GM18499 (cell line): Measurements from ENCODE around the gene VWA8.
A peak's percentile ranks its signal among the peaks of the same experiment; 100 is the strongest.
"Not testable (repeated sequence)": the region's sequence is repeated elsewhere in the genome, so short reads cannot be mapped to it uniquely, and the experiment has no call there.

Source experiments
- ATAC-seq: cut with Tn5 transposase; IDR thresholded peaks from one replicate; pipeline ENCODE4 v1.9.1; 2021; ENCODE audit warnings: moderate number of reproducible peaks; ENCODE audit not compliant: insufficient read depth, unreplicated experiment

The VWA8 gene

DNA sequence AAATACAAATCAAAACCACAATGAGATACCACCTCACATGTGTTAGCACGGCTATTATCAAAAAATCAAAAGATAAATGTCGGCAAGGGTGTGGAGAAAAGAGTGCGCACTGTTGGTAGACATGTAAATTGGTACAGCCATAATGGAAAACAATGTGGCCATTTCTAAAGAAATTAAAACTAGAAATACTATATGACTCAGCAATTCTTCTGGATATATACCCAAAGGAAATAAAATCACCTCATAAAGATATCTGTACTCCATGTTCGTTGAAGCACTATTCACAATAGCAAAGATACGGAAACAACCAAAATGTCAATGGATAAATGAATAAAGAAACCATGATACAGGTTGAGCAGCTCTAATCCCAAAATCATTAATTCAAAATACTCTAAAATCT lies 30.8 kb downstream of the VWA8 start:
- no peak for ATAC-seq

DNA sequence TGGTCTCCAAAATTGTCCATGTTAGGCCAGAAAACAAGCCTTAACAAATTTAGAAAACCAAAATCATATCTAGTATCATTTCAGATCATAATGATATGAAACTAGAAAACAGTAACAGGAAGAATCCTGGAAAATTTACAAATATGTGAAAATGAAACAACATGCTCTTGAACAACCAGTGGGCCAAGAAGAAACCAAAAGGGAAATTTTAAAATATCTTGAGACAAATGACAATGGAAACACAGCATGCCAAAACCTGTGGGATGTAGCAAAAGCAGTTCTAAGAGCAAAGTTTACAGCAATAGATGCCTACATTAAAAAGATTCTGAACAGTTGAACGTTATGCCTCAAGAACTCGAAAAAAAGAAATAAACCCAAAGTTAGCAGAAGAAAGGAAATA lies 32.6 kb downstream of the VWA8 start:
- no peak for ATAC-seq

- ATAC-seq: no peak
Observed at GRCh38 chr13:41925014-41925413, 35.9 kb downstream of the VWA8 start.

DNA sequence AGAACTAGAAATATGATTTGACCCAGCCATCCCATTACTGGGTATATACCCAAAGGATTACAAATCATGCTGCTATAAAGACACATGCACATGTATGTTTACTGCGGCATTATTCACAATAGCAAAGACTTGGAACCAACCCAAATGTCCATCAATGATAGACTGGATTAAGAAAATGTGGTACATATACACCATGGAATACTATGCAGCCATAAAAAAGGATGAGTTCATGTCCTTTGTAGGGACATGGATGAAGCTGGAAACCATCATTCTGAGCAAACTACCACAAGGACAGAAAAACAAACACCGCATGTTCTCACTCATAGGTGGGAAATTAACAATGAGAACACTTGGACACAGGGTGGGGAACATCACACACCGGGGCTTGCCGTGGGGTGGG lies 38.0 kb downstream of the VWA8 start:
- ATAC-seq: not testable (repeated sequence)

- ATAC-seq: no peak
Observed at GRCh38 chr13:41919741-41920487, 41.0 kb downstream of the VWA8 start.

DNA sequence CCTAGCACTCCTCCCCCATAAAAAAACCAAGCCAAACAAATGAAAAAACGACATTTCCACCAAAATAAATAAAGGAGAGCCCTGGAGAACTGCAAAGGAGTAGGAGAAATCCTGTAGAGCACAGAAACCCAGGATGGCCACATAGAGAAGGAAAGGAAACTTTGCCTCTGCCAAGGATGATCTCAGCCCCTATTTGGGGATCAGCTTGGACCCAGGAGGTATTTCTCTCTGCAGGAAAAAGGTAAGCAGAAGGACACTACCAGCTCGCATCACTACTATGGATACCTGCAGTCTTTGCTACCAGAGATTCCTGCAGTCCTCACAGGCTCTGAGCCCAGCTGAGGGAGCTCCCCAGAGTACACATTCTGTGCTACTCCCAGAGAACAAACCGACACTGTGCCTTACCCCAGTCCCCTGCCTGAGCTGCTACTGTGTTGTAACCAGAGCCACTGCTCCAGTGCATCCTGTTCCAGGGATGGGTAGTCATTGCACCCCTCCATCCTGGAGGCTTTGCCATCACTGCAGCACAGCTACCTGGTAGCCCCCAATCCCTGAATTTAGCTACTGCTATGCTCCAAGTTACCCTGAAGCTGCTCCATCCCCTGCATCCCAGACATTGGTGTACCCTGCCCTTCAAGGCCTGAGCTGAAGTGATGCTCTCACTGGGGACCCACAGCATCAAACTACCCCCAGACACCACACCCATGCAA lies 41.7 kb downstream of the VWA8 start:
- no peak for ATAC-seq

- no peak for ATAC-seq
Observed at GRCh38 chr13:41917641-41918040, 43.3 kb downstream of the VWA8 start.

DNA sequence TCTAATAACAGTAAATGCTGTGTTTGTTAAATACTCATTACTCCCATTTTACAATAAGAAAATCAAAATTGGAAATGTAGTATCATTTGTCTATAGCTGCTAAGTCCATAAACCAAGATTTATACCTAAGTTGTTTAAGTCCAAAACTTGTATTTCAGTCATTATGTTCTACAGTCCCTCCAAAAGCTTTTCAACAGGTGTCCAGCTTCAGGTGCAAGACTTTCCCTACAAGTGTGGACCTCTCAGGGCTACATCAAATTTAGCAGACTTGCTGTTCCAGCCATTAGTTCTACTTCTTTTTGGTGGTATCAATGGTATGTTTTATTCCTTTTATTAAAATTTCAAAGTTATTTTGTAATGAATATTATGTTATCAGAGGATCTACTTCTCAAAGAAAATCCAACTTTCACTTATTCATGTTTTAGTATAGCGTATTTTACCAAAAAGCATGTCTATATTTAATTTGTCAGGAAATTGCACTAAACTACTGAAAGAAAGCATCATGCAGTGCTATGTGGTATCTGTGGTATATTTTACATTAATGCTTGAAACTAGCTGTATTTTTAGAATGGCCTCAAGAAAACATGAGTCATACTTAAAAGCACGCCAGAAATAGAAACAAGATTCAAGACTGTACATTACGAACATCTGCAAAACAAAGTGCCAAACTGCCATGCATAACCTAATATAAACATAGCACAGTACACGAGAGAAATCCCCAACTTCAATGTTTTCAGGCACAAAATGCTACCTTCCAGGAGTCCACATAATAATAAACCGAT lies 44.5 kb downstream of the VWA8 start:
- ATAC-seq: peak; percentile 87

DNA sequence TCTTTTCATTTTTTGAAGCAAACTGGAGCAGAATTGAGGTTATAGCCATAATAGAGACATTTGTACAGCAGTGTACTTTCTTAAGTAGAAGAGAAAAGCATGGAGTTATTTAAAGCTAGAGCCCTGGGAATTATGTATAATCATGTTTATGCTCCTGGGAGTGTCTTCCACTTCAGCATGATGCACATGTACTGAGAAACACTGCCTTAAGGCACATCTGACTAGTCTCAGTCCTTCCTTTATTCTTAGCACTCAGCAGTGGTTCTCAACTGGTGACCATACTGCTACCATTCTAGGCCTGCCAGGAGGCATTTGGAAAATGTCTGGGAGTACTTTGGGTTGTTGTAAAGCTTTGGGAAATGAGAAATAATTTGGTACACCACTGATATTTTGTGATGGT lies 45.8 kb downstream of the VWA8 start:
- no peak for ATAC-seq

DNA sequence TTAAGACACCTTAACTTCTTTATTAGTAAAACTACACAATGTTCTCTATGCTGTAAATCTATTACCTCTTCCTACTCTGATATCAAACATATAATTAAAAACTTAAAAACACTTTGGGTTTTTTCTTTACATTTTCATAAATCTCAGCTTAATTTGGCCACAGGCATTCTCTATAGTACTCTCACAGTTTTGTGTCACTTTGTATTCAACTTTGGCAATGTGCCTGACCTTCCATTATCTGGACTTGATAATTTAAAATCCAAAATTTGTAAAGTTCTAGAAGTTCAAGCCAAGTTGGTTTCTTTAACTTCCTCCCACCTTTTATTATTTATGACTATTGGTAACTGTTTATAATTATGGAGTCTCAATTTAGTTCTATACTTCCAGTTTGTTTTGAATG lies 46.4 kb downstream of the VWA8 start:
- no peak for ATAC-seq

DNA sequence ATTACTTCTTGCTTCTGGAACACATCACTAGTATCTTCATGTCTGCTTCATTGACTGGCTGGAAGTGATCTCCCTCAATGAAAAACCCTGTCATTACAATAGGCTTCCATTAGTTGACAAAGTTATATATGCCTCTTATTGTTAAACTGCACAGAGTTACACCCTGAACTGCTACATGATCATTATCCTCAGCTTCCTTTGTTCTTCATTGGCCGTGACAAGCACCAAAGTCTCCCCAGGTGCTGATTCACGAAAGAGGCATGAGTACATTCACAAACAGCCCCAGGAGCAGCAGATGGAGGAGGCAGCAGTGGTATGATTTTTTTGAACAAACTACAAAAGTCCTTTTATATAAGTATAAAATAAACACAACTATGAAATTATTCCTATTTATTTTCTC lies 51.4 kb downstream of the VWA8 start:
- no peak for ATAC-seq

DNA sequence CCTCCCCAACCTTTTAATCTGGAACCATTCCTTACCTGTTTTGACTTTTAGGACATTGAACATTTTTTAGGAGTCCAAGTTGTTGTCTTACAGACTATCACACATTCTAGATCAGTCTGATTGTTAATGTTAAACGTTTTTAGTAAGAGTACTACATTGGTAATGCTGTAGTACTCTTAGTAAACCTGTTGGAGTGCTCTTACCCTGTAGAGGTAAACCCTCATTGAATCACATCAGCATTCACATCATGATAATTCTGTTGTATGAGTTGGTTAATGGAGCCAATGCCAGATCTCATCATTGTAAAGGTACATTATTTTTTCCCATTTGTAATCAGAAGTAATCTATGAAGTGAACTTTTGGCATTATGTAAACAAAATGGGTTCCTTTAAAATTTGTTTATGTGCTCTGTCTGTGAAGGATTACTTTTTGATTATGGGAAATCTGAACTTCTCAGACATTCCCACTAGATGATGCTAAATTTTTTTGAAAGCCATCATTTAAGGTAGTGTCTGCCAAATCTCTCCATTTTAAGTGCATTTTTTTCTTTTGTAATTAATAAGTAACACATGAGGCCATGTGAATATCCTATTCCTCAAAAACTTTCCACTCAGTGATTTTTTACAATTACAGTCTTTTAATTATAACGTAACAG lies 55.2 kb downstream of the VWA8 start:
- ATAC-seq: peak; percentile 81

DNA sequence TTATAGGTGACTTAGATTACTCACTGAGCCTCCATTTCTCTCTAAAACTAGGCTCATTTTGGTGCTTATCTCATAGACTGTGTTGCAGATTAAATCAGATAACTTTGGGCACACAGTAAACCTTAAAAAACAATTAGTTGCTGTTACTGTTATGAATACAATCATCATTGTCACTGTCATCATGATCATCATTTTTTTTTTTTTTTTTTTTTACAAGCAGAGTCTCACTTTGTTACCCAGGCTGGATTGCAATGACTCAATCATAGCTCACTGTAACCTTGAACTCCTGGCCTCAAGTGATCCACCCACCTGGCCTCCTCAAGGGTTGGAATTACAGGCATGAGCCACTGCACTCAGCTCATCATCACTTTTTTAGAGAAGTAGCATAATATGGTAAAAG lies 60.0 kb downstream of the VWA8 start:
- no peak for ATAC-seq

DNA sequence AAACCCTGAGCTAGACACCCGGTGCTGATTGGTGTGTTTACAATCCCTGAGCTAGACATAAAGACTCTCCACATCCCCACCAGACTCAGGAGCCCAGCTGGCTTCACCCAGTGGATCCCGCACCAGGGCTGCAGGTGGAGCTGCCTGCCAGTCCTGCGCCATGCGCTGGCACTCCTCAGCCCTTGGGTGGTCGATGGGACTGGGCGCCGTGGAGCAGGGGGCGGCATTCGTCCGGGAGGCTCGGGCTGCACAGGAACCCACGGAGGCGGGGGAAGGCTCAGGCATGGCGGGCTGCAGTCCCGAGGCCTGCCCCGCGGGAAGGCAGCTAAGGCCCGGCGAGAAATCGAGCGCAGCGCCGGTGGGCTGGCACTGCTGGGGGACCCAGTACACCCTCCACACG lies 62.5 kb downstream of the VWA8 start:
- ATAC-seq: not testable (repeated sequence)

- ATAC-seq: no peak
Observed at GRCh38 chr13:41897126-41897525, 63.8 kb downstream of the VWA8 start.

DNA sequence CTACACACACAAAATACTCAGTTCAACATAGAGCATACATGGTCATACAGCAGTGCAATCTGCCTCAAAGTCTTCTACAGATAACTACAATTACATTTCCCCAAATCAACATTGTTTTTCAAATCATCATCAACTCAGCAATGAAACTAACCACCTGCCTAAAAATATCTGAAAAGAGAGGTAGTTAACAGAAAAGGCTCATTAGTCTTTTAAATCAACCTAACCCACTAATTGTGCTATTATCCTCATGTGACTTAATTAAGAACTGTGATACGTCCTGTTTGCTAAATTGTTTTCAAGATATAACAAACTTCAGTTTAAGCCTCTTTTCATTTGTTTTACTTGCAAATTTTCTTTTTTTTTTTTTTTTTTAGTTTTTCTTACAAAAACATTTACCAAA lies 65.4 kb downstream of the VWA8 start:
- ATAC-seq: no peak

- ATAC-seq: no peak
Observed at GRCh38 chr13:41891119-41891518, 69.8 kb downstream of the VWA8 start.

- ATAC-seq: no peak
Observed at GRCh38 chr13:41883147-41883546, 77.8 kb downstream of the VWA8 start.

DNA sequence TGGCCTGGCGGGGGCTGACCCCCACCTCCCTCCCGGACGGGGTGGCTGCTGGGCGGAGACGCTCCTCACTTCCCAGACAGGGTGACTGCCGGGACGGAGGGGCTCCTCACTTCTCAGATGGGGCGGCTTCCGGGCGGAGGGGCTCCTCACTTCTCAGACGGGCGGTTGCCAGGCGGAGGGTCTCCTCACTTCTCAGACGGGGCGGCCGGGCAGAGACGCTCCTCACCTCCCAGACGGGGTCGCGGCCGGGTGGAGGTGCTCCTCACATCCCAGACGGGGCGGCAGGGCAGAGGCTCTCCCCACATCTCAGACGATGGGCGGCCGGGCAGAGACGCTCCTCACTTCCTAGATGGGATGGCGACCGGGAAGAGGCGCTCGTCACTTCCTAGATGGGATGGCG lies 79.0 kb downstream of the VWA8 start:
- ATAC-seq: not testable (repeated sequence)

GRCh38 chr13:41880966-41881365 lies 79.9 kb downstream of the VWA8 start:
- no peak for ATAC-seq

DNA sequence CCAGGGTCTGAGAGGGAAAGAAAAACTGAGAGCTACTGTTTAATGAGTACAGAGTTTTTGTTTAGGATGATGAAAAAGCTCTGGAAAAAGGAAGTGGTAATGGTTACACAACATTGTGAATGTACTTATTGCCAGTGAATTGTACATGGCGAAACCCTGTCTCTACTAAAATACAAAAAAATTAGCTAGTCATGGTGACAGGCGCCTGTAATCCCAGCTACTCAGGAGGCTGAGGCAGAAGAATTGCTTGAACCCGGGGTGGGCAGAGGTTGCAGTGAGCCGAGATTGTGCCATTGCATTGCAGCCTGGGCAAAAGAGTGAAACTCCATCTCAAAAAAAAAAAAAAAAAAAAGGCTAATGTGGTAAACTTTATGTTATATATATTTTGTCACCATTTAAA lies 96.3 kb downstream of the VWA8 start:
- ATAC-seq: no peak
